Vagina (tissue), 2 donors: ENCODE results near the gene HOXB3.

ENCODE experiments used
- POLR2A ChIP-seq, 2 donors: fragments of 450-650 bp; IDR thresholded peaks; one replicate each; pipeline ENCODE4 v1.6.1; 2017; ENCODE audit warnings: antibody characterized with exemption in 2 of 2, mild to moderate bottlenecking in 2 of 2, moderate library complexity in 2 of 2
- TF ChIP-seq, protein P1 (sequence below), 3 experiments: fragments of 450-650 bp in 2 of 3; fragments of 200-600 bp in 1 of 3; sonication (generic) in 1 of 3; IDR thresholded peaks; one replicate each; pipeline ENCODE4 v1.5.1; 2017 to 2019; ENCODE audit warnings: antibody characterized with exemption in 3 of 3, mild to moderate bottlenecking in 2 of 3, moderate library complexity in 2 of 3

DNA sequence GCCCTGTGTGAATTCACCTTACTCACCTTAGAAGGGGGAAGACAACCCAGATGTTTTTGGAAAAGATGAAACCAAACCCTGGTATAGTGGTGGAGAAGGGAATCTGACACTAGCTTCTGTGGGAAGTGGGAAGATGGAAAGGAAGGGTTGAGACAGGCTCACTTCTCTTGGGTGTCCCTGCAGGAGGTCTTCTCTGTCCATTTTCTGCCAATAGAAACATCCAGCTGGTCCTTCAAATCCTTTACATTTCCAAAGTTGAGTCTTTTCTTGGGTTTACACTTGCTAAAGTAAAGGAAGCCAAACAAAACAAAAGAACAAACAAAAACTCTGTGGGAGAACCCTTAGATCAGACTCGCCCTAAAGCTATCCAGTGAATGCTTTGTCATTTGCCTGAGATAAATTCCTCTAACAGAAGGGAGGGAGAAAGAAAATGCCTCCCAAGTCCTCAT, 69.4 kb downstream of the HOXB3 start:
- no peak for TF ChIP-seq POLR2A (IDR thresholded peaks at IDR 0.05)
- TF ChIP-seq, protein P1, sequence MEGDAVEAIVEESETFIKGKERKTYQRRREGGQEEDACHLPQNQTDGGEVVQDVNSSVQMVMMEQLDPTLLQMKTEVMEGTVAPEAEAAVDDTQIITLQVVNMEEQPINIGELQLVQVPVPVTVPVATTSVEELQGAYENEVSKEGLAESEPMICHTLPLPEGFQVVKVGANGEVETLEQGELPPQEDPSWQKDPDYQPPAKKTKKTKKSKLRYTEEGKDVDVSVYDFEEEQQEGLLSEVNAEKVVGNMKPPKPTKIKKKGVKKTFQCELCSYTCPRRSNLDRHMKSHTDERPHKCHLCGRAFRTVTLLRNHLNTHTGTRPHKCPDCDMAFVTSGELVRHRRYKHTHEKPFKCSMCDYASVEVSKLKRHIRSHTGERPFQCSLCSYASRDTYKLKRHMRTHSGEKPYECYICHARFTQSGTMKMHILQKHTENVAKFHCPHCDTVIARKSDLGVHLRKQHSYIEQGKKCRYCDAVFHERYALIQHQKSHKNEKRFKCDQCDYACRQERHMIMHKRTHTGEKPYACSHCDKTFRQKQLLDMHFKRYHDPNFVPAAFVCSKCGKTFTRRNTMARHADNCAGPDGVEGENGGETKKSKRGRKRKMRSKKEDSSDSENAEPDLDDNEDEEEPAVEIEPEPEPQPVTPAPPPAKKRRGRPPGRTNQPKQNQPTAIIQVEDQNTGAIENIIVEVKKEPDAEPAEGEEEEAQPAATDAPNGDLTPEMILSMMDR (IDR thresholded peaks at IDR 0.05) = no peak
